Coronary artery (tissue), 2 donors: ENCODE measurements around the gene UNCX.

Source experiments
- DNase-seq: peaks from one replicate; pipeline ENCODE4 v3.0.0-alpha.2; 2017; ENCODE audit warnings: low spot score
- H3K27ac ChIP-seq, 2 donors: fragments of 200-600 bp; sonication (generic); one replicate each; pipeline ENCODE4 v1.5.1; 2016 to 2019
- H3K4me3 ChIP-seq: fragments of 200-600 bp; sonication (generic); 2 replicates; pipeline ENCODE4 v1.5.1; 2016; ENCODE audit warnings: mild to moderate bottlenecking, moderate library complexity
- TF ChIP-seq, protein P1 (sequence below): fragments of 200-600 bp; sonication (generic); IDR thresholded peaks from one replicate; pipeline ENCODE4 v1.5.1; 2019; ENCODE audit warnings: antibody characterized with exemption

Gene UNCX

DNA sequence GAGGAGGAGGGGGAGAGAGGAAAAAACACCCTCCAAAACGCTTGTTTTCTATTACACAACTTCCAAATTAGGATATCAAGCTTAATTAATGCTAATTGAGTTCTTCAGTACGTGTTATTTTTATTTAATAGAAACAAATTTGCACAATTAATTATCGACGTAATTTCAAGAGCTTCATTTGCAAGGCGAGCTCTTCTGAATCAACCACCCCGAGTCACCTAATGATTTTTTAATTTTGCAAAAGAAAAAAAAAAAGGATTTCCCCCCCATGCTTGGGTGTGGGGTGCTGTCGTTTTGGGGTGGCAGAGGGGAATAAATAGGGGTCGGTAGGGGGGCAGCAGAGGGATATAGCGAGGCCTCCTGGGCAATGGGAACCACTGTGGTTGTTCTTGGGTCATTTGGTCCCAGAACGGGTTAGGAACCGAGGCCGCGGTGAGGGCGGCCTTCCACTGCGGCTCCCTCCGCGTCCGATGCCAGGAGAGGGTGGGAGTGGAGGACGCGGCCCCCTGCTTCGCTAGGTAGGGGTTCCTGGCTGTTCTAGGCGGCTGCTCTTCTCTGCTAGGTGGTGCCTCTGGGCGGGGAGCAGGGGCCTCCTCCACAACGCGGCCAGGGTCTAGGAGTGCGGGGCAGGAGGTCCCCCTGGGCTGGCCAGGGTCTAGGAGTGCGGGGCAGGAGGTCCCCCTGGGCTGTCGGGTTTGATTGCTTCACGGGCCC is 7.3 kb downstream of the UNCX start:
- DNase-seq, result no peak
- TF ChIP-seq, protein P1, sequence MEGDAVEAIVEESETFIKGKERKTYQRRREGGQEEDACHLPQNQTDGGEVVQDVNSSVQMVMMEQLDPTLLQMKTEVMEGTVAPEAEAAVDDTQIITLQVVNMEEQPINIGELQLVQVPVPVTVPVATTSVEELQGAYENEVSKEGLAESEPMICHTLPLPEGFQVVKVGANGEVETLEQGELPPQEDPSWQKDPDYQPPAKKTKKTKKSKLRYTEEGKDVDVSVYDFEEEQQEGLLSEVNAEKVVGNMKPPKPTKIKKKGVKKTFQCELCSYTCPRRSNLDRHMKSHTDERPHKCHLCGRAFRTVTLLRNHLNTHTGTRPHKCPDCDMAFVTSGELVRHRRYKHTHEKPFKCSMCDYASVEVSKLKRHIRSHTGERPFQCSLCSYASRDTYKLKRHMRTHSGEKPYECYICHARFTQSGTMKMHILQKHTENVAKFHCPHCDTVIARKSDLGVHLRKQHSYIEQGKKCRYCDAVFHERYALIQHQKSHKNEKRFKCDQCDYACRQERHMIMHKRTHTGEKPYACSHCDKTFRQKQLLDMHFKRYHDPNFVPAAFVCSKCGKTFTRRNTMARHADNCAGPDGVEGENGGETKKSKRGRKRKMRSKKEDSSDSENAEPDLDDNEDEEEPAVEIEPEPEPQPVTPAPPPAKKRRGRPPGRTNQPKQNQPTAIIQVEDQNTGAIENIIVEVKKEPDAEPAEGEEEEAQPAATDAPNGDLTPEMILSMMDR, result no peak
- H3K27ac ChIP-seq, result no peak overlapping the region
- no peak overlapping the region for H3K4me3 ChIP-seq

GRCh38 chr7:1240517-1241257 is 8.0 kb downstream of the UNCX start:
- DNase-seq, result no peak
- Histone ChIP-seq H3K4me3 (no peak overlapping the region), H3K27ac (no peak overlapping the region)
- TF ChIP-seq, protein P1, result no peak

DNA sequence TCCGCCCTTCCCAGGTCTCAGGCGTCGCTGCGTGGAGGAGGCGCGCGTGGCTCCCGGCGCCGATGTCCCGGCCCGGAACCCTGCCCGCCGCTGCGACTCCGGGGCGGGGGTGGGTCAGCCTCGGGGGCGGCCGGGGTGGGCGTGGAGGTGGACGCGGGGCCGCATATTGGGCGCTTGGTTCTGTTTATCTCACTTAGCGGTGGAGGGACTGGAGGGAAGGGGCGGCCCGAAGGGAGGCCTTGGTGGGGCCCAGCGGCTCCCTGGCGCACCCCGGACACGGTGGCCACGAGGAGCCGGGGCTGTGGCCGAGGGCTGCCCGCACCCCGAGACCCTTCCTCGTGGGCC is 8.6 kb downstream of the UNCX start:
- TF ChIP-seq, protein P1, result no peak
- H3K27ac ChIP-seq, result no peak overlapping the region
- no peak overlapping the region for H3K4me3 ChIP-seq
- DNase-seq, result no peak

DNA sequence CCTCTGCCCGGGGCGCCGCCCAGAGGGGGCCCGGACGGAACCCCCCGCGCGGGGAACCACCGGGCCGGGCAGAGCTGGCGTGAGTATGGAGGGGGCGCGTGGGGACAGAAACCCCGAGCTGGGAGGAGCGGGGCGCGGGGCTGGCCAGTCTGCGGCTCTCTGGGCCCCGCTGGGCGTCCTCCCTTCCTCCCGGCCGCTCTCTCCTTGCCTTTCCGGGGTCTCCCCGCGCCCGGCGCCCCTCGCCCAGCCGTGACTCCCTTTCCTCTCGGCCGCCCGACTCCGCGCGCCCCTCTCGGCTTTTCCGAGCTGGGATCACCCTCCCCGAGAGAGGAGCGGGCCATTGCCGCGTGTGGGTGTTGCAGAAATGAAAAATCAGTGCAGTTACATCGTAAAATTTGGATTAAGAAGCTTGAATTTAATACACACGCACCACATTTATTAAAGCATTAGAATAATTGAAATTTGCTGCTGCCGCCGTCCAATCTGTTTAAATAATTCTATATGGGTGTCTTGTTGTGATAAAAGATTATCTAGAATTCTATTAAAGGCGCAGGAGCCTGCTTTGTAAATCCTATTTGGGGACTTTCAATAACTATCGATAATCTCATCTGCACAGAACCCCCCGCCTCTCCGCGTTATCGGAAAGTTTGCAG is 9.1 kb downstream of the UNCX start:
- TF ChIP-seq, protein P1, result no peak
- Histone ChIP-seq H3K4me3 (no peak overlapping the region), H3K27ac (no peak overlapping the region)
- DNase-seq, result no peak

GRCh38 chr7:1242256-1242605 is 9.6 kb downstream of the UNCX start:
- TF ChIP-seq, protein P1, result no peak
- Histone ChIP-seq H3K4me3 (no peak overlapping the region), H3K27ac (no peak overlapping the region)
- DNase-seq, result no peak

- DNase-seq, result no peak
These were observed 10.1 kb downstream of the UNCX start for GRCh38 chr7:1242606-1243289.

More at GRCh38 chr7:1242606-1243289, 10.1 kb downstream of the UNCX start:
- Histone ChIP-seq H3K4me3 (no peak overlapping the region), H3K27ac (no peak overlapping the region)
- TF ChIP-seq, protein P1, result no peak
